OCI-LY7 (cell line): ENCODE data around the gene TBC1D13.

Source experiments
- EZH2phosphoT487 ChIP-seq: fragments of 200-600 bp; sonication (generic); IDR thresholded peaks from 2 replicates; pipeline ENCODE4 v1.6.1; 2018; ENCODE audit warnings: low read depth, borderline replicate concordance, mild to moderate bottlenecking, mixed run types, antibody characterized with exemption, low read length, moderate library complexity, mixed read lengths
- TF ChIP-seq, protein P1 (sequence below): fragments of 200-600 bp; sonication (generic); conservative IDR thresholded peaks from 2 replicates; pipeline ENCODE4 v1.5.1; 2014; ENCODE audit warnings: mild to moderate bottlenecking, antibody characterized with exemption, low read length, moderate library complexity, mixed read lengths

DNA sequence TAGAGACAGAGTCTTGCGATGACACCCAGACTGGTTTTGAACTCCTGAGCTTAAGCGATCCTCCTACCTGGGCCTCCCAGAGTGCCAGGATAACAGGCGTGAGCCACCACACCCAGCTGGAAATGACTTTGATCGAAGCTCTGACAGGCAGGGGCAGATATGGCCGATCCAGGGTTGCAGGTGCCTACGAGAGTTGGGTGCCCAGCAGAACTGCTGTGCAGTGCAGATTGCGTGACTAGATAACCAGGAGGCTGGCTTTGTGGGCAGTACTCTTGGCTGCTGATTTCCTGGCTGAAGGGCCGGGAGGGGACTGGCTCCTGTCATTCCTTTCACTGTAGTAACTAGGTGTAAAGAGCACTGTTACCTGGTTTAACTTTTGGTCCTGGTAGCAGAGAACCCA, 11.8 kb downstream of the TBC1D13 start:
- TF ChIP-seq, protein P1, sequence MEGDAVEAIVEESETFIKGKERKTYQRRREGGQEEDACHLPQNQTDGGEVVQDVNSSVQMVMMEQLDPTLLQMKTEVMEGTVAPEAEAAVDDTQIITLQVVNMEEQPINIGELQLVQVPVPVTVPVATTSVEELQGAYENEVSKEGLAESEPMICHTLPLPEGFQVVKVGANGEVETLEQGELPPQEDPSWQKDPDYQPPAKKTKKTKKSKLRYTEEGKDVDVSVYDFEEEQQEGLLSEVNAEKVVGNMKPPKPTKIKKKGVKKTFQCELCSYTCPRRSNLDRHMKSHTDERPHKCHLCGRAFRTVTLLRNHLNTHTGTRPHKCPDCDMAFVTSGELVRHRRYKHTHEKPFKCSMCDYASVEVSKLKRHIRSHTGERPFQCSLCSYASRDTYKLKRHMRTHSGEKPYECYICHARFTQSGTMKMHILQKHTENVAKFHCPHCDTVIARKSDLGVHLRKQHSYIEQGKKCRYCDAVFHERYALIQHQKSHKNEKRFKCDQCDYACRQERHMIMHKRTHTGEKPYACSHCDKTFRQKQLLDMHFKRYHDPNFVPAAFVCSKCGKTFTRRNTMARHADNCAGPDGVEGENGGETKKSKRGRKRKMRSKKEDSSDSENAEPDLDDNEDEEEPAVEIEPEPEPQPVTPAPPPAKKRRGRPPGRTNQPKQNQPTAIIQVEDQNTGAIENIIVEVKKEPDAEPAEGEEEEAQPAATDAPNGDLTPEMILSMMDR = no peak
- no peak for TF ChIP-seq EZH2phosphoT487
